ENCODE results near the gene RNF133.

DNA sequence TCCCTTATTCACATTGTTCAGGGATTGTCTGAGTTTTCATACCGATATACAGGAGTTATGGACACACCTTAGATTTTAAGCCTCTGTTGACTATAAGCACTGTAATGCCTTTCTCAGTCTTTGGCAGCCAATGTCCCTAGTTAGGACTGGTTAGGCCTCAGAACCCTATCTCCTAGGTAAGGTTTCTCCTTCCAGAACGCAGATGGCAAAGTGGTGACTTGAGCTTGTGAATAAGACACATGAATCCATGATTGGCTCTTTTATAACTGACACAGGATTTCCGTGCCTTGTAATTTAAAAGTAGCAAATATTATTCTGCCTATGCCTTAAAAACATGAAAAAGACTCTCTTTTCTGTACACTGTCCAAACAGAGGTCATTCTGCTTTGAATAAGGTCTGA, 16.3 kb upstream of the RNF133 start:
- TF ChIP-seq, protein P1, sequence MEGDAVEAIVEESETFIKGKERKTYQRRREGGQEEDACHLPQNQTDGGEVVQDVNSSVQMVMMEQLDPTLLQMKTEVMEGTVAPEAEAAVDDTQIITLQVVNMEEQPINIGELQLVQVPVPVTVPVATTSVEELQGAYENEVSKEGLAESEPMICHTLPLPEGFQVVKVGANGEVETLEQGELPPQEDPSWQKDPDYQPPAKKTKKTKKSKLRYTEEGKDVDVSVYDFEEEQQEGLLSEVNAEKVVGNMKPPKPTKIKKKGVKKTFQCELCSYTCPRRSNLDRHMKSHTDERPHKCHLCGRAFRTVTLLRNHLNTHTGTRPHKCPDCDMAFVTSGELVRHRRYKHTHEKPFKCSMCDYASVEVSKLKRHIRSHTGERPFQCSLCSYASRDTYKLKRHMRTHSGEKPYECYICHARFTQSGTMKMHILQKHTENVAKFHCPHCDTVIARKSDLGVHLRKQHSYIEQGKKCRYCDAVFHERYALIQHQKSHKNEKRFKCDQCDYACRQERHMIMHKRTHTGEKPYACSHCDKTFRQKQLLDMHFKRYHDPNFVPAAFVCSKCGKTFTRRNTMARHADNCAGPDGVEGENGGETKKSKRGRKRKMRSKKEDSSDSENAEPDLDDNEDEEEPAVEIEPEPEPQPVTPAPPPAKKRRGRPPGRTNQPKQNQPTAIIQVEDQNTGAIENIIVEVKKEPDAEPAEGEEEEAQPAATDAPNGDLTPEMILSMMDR (IDR thresholded peaks at IDR 0.05): no peak
- no peak for TF ChIP-seq EZH2 (IDR thresholded peaks at IDR 0.05; ENCODE audit: borderline replicate concordance, insufficient read depth, low read depth, low read length, poor library complexity, severe bottlenecking)

Measured in B cell (primary cell).